Measurements from ENCODE around the gene ZDHHC6. TPM values are rescaled to one million over a fixed set of nuclear protein-coding genes. Genes with fewer than 3 reads are reported as not detected.
A peak's percentile ranks its signal among the peaks of the same experiment; 100 is the strongest.

Gene ZDHHC6
- polyA plus RNA-seq, 1 donor from 2014 or later = 50.5 TPM

DNA sequence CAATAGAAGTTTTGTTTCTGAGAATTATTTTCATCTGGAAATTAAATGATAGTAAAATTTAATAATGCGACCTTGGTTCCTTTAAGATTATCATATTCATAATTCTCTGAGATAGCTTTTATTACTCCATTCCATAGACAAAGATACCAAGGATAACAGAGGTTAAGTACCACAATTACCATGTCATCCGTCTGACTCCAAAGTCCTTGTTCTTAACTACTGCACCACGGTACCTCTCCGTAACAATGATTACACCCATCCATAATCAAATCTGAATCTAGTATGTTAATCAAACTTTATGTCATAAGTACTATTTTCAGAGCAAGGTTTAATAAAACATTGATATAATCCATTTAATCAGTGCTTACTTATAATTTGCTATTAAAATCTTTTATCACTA is 8.4 kb downstream of the ZDHHC6 start:
- Histone ChIP-seq H3K9me2 (ENCODE audit: insufficient read depth, low read length) (no peaks in the 10 kb centered on the region), H3K4me2 (ENCODE audit: low read length) (no peak overlapping the region), H2AFZ (ENCODE audit: low read depth, low read length) (no peak overlapping the region), H3K9me3 (ENCODE audit: low read length) (no peaks in the 10 kb centered on the region), H3K27ac (ENCODE audit: low read length) (no peak overlapping the region), H3K36me3 (ENCODE audit: insufficient read depth, low read length) (no peaks in the 10 kb centered on the region), H4K20me1 (ENCODE audit: insufficient read depth) (no peaks in the 10 kb centered on the region), H3F3A (ENCODE audit: insufficient read depth, low read length, poor library complexity, severe bottlenecking) (no peaks in the 10 kb centered on the region), H3K79me2 (replicated peaks; ENCODE audit: insufficient read depth, low read length) (no peaks in the 10 kb centered on the region), H3K9ac (ENCODE audit: low read length) (no peak overlapping the region), H3K4me3 (ENCODE audit: low read length) (no peak overlapping the region), H3K27me3 (ENCODE audit: insufficient read depth, low read depth, low read length) (no peaks in the 10 kb centered on the region)
- TF ChIP-seq EP300 (conservative IDR thresholded peaks at IDR 0.05; ENCODE audit: poor library complexity, severe bottlenecking) (no peak), EZH2 (IDR thresholded peaks at IDR 0.05; ENCODE audit: borderline replicate concordance, insufficient read depth, low read length, poor library complexity, severe bottlenecking) (no peak), RAD21 (conservative IDR thresholded peaks at IDR 0.05) (no peak), TAF1 (IDR thresholded peaks at IDR 0.05; ENCODE audit: low read depth) (no peak), MXI1 (conservative IDR thresholded peaks at IDR 0.05; ENCODE audit: poor library complexity, severe bottlenecking) (no peak), POLR2AphosphoS5 (IDR thresholded peaks at IDR 0.05) (no peak), SMC3 (conservative IDR thresholded peaks at IDR 0.05; ENCODE audit: poor library complexity) (no peak)
- TF ChIP-seq, protein P1, sequence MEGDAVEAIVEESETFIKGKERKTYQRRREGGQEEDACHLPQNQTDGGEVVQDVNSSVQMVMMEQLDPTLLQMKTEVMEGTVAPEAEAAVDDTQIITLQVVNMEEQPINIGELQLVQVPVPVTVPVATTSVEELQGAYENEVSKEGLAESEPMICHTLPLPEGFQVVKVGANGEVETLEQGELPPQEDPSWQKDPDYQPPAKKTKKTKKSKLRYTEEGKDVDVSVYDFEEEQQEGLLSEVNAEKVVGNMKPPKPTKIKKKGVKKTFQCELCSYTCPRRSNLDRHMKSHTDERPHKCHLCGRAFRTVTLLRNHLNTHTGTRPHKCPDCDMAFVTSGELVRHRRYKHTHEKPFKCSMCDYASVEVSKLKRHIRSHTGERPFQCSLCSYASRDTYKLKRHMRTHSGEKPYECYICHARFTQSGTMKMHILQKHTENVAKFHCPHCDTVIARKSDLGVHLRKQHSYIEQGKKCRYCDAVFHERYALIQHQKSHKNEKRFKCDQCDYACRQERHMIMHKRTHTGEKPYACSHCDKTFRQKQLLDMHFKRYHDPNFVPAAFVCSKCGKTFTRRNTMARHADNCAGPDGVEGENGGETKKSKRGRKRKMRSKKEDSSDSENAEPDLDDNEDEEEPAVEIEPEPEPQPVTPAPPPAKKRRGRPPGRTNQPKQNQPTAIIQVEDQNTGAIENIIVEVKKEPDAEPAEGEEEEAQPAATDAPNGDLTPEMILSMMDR (IDR thresholded peaks at IDR 0.05; ENCODE audit: poor library complexity, severe bottlenecking) = no peak
- TF ChIP-seq, protein P2, sequence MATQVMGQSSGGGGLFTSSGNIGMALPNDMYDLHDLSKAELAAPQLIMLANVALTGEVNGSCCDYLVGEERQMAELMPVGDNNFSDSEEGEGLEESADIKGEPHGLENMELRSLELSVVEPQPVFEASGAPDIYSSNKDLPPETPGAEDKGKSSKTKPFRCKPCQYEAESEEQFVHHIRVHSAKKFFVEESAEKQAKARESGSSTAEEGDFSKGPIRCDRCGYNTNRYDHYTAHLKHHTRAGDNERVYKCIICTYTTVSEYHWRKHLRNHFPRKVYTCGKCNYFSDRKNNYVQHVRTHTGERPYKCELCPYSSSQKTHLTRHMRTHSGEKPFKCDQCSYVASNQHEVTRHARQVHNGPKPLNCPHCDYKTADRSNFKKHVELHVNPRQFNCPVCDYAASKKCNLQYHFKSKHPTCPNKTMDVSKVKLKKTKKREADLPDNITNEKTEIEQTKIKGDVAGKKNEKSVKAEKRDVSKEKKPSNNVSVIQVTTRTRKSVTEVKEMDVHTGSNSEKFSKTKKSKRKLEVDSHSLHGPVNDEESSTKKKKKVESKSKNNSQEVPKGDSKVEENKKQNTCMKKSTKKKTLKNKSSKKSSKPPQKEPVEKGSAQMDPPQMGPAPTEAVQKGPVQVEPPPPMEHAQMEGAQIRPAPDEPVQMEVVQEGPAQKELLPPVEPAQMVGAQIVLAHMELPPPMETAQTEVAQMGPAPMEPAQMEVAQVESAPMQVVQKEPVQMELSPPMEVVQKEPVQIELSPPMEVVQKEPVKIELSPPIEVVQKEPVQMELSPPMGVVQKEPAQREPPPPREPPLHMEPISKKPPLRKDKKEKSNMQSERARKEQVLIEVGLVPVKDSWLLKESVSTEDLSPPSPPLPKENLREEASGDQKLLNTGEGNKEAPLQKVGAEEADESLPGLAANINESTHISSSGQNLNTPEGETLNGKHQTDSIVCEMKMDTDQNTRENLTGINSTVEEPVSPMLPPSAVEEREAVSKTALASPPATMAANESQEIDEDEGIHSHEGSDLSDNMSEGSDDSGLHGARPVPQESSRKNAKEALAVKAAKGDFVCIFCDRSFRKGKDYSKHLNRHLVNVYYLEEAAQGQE (IDR thresholded peaks at IDR 0.05; ENCODE audit: borderline replicate concordance) = no peak

DNA sequence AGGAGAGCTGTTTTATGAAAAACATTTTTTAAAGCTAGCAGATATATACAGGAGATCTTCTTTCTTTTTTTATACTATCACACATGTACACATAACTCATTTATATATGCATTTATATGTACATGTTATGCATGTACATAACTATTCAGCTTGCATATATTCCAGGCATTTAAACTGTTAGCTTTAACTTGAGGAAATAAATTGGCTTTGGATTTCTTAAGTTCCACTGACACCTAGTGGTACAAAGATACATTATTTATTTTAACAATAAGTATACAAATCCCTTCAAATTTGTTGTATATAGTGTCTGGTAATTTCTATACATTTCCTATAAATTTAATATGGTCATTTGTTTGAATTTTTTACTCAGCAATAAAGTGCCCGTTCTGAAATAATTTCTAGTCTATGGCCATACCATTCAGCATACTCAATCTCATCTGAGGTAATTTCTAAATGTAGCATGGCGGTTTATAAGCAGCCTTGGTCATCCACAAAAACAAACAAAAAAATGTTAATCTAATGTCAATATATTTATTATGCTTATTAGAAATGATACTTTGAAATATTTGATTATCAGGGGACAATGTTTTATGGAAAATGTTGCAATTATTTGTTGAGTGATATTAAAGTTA is 11.6 kb downstream of the ZDHHC6 start:
- H3K9ac ChIP-seq (ENCODE audit: low read length) = no peak overlapping the region

More for the DNA sequence above, 11.6 kb downstream of the ZDHHC6 start:
- no peaks in the 10 kb centered on the region for H3K36me3 ChIP-seq (ENCODE audit: insufficient read depth, low read length)
- no peaks in the 10 kb centered on the region for H3K27me3 ChIP-seq (ENCODE audit: insufficient read depth, low read depth, low read length)
- no peaks in the 10 kb centered on the region for H3K9me2 ChIP-seq (ENCODE audit: insufficient read depth, low read length)
- H3K27ac ChIP-seq (ENCODE audit: low read length) = no peak overlapping the region
- H2AFZ ChIP-seq (ENCODE audit: low read depth, low read length) = no peak overlapping the region
- no peak overlapping the region for H3K4me3 ChIP-seq (ENCODE audit: low read length)
- H4K20me1 ChIP-seq (ENCODE audit: insufficient read depth) = no peaks in the 10 kb centered on the region
- TF ChIP-seq, protein P1 (IDR thresholded peaks at IDR 0.05; ENCODE audit: poor library complexity, severe bottlenecking) = peak; percentile 75
- TF ChIP-seq EP300 (conservative IDR thresholded peaks at IDR 0.05; ENCODE audit: poor library complexity, severe bottlenecking) = no peak
- no peak for TF ChIP-seq EZH2 (IDR thresholded peaks at IDR 0.05; ENCODE audit: borderline replicate concordance, insufficient read depth, low read length, poor library complexity, severe bottlenecking)
- TF ChIP-seq RAD21 (conservative IDR thresholded peaks at IDR 0.05) = peak; percentile 80
- peak; percentile 73 for TF ChIP-seq SMC3 (conservative IDR thresholded peaks at IDR 0.05; ENCODE audit: poor library complexity)
- H3F3A ChIP-seq (ENCODE audit: insufficient read depth, low read length, poor library complexity, severe bottlenecking) = no peaks in the 10 kb centered on the region
- H3K79me2 ChIP-seq (replicated peaks; ENCODE audit: insufficient read depth, low read length) = no peaks in the 10 kb centered on the region
- no peaks in the 10 kb centered on the region for H3K9me3 ChIP-seq (ENCODE audit: low read length)
- H3K4me2 ChIP-seq (ENCODE audit: low read length) = no peak overlapping the region
